K562 (cell line): Measurements from ENCODE around the gene TRMU. TPM values are rescaled to one million over a fixed set of nuclear protein-coding genes. Genes with fewer than 3 reads are reported as not detected.

Experiments
- ATAC-seq: fragments of 200-7000 bp; cut with Tn5 transposase; 3 replicates; pipeline ENCODE4 v1.9.1; 2020; ENCODE audit warnings: moderate library complexity
- BruUV-seq: library from RNA; stranded (reverse); fragments of 400-500 nt; replicated peaks from 2 replicates; lab custom pipeline; 2021; lab: Mats Ljungman, UMichigan
- CTCF ChIA-PET: fragments of 300-600 bp; formaldehyde crosslinking; extraction: SDS; loops from one replicate; lab custom pipeline; 2021; ENCODE audit warnings: low intra/inter-chr PET ratio; lab: Yijun Ruan, JAX
- POLR2A ChIA-PET: fragments of 300-600, 350-650 bp; sonication (Branson Sonifier 250); formaldehyde crosslinking; extraction: SDS; loops from one replicate; lab custom pipeline; 2021; ENCODE audit warnings: antibody characterized with exemption, inconsistent platforms; lab: Yijun Ruan, JAX
- DNase-seq, 4 experiments: peaks; one replicate each; pipeline versions ENCODE4 v3.0.0 to v3.0.0-alpha.2; 2011 to 2018; ENCODE audit warnings: low spot score in 3 of 4, mixed read lengths in 3 of 4; ENCODE audit errors: extremely low read depth in 1 of 4
- FAIRE-seq: peaks from 2 replicates; lab custom pipeline; 2011; peaks lifted over from hg19 to GRCh38; lab: Jason Lieb, UNC
- H2AFZ ChIP-seq: 2 replicates; pipeline ENCODE4 v1.6.0; 2011; ENCODE audit warnings: low read depth, low read length, control low read depth, inconsistent platforms
- H3K27ac ChIP-seq: fragments of 200-600 bp; 3 replicates; pipeline ENCODE4 v1.8.0; 2011; ENCODE audit warnings: low read depth, mild to moderate bottlenecking, control low read depth, inconsistent platforms, low read length, moderate library complexity, mixed read lengths; ENCODE audit errors: extremely low read depth
- H3K27me3 ChIP-seq, 2 experiments: fragments of 300-600 bp in 1 of 2; 2 replicates in 1 of 2; 3 replicates in 1 of 2; pipeline versions ENCODE4 v1.6.0 to v1.8.0; 2011; ENCODE audit warnings: inconsistent platforms in 2 of 2, low read length in 2 of 2, mild to moderate bottlenecking in 1 of 2, mixed read lengths in 1 of 2, moderate library complexity in 1 of 2; ENCODE audit not compliant: control insufficient read depth in 2 of 2, insufficient read depth in 2 of 2
- H3K36me3 ChIP-seq: fragments of 300-600 bp; 3 replicates; pipeline ENCODE4 v1.8.0; 2011; ENCODE audit warnings: mild to moderate bottlenecking, low read length, inconsistent platforms; ENCODE audit not compliant: control insufficient read depth, insufficient read depth
- H3K4me1 ChIP-seq, 2 experiments: fragments of 200-600 bp in 1 of 2; replicated peaks in 1 of 2; 2 replicates in 1 of 2; 3 replicates in 1 of 2; pipeline versions ENCODE4 v1.5.1 to v1.8.0; 2011; ENCODE audit warnings: inconsistent platforms in 2 of 2, low read length in 2 of 2, mild to moderate bottlenecking in 1 of 2, mixed read lengths in 1 of 2, moderate library complexity in 1 of 2; ENCODE audit not compliant: control insufficient read depth in 2 of 2, insufficient read depth in 2 of 2
- H3K4me2 ChIP-seq: 2 replicates; pipeline ENCODE4 v1.6.1; 2011; ENCODE audit warnings: low read length, control low read depth, inconsistent platforms, mixed read lengths; ENCODE audit not compliant: insufficient read depth
- H3K4me3 ChIP-seq: fragments of 200-600 bp; sonication (generic), shearing (Covaris generic); 2 replicates; pipeline ENCODE4 v1.5.1; 2016; ENCODE audit warnings: control low read depth, inconsistent platforms
- H3K79me2 ChIP-seq: fragments of 200-600 bp; 3 replicates; pipeline ENCODE4 v1.8.0; 2011; ENCODE audit warnings: low read length, inconsistent platforms; ENCODE audit not compliant: control insufficient read depth, insufficient read depth
- H3K9ac ChIP-seq, 2 experiments: 2 replicates each; pipeline versions ENCODE4 v1.6.0 to v1.6.1; 2011; ENCODE audit warnings: low read depth in 2 of 2, low read length in 2 of 2, control low read depth in 1 of 2, inconsistent platforms in 1 of 2, mild to moderate bottlenecking in 1 of 2, mixed read lengths in 1 of 2; ENCODE audit not compliant: insufficient read depth in 1 of 2
- H3K9me1 ChIP-seq: one replicate; pipeline ENCODE4 v1.6.0; 2011; ENCODE audit warnings: inconsistent platforms, mild to moderate bottlenecking, low read length, moderate library complexity; ENCODE audit not compliant: control insufficient read depth, insufficient read depth
- H3K9me3 ChIP-seq: replicated peaks from 2 replicates; pipeline ENCODE4 v1.5.1; 2011; ENCODE audit warnings: low read depth, low read length, inconsistent platforms; ENCODE audit not compliant: control insufficient read depth, insufficient read depth
- H4K20me1 ChIP-seq: replicated peaks from 2 replicates; pipeline ENCODE4 v1.6.1; 2011; ENCODE audit warnings: low read length, inconsistent platforms, mixed read lengths; ENCODE audit not compliant: control insufficient read depth, insufficient read depth
- FOXJ2 ChIP-seq: fragments of 200-800 bp; sonication (Bioruptor generic); IDR thresholded peaks from 2 replicates; pipeline ENCODE4 v1.6.1; 2016; ENCODE audit warnings: missing genetic modification characterization, missing compliant biosample characterization
- HCFC1 ChIP-seq: IDR thresholded peaks from 2 replicates; pipeline ENCODE4 v1.6.1; 2012; ENCODE audit warnings: low read depth, low read length, improper control_type of control experiment
- HDAC8 ChIP-seq: fragments of 450-650 bp; IDR thresholded peaks from 2 replicates; pipeline ENCODE4 v1.6.1; 2016; ENCODE audit warnings: mild to moderate bottlenecking, missing genetic modification characterization, moderate library complexity, missing compliant biosample characterization
- NEUROD1 ChIP-seq: fragments of 150-350 bp; IDR thresholded peaks from 2 replicates; pipeline ENCODE4 v1.6.1; 2014; ENCODE audit warnings: borderline replicate concordance, low read length, low read depth; ENCODE audit not compliant: partially characterized antibody
- PHF21A ChIP-seq: fragments of 450-650 bp; IDR thresholded peaks from 2 replicates; pipeline ENCODE4 v1.6.1; 2017; ENCODE audit warnings: low read depth, borderline replicate concordance
- RBM25 ChIP-seq: fragments of 200-400 bp; formaldehyde crosslinking; IDR thresholded peaks from 2 replicates; pipeline ENCODE4 v1.6.1; 2018; ENCODE audit warnings: low read length, low read depth, moderate library complexity; ENCODE audit not compliant: severe bottlenecking
- SAP30 ChIP-seq: fragments of 200-600 bp; sonication (generic); IDR thresholded peaks from 2 replicates; pipeline ENCODE4 v1.6.1; 2012; ENCODE audit warnings: borderline replicate concordance, low read depth, mild to moderate bottlenecking, moderate library complexity, low read length, control low read depth, inconsistent platforms; ENCODE audit not compliant: insufficient read depth, poor library complexity, severe bottlenecking
- SLC30A9 ChIP-seq: fragments of 250-450 bp; sonication (Bioruptor Pico); IDR thresholded peaks from 2 replicates; pipeline ENCODE4 v1.8.0; 2022; ENCODE audit warnings: mild to moderate bottlenecking, moderate library complexity
- ZC3H11A ChIP-seq: IDR thresholded peaks from 2 replicates; pipeline ENCODE4 v1.6.1; 2012; ENCODE audit warnings: low read depth, low read length, improper control_type of control experiment
- ZKSCAN1 ChIP-seq: fragments of 150-350 bp; IDR thresholded peaks from 2 replicates; pipeline ENCODE4 v1.6.1; 2016; ENCODE audit warnings: low read depth, low read length
- ZNF316 ChIP-seq: fragments of 450-650 bp; IDR thresholded peaks from 2 replicates; pipeline ENCODE4 v1.6.1; 2016
- ZNF584 ChIP-seq: fragments of 200-800 bp; sonication (Bioruptor generic); IDR thresholded peaks from 2 replicates; pipeline ENCODE4 v1.6.1; 2016; ENCODE audit warnings: low read depth, mild to moderate bottlenecking, missing genetic modification characterization, missing compliant biosample characterization
- ZSCAN29 ChIP-seq: fragments of 450-650 bp; IDR thresholded peaks from 2 replicates; pipeline ENCODE4 v1.6.1; 2017
- WGBS: fragments of 100-300 bp; shearing (Covaris generic); methylation state at CpG from one replicate; pipeline ENCODE4 v1.1.6; 2016; ENCODE audit warnings: low coverage, mixed read lengths; ENCODE audit not compliant: insufficient coverage; ENCODE audit errors: missing lambda C conversion rate; 5-methylcytosine and 5-hydroxymethylcytosine counted together
- in situ Hi-C: fragments of 300-500 bp; cut with MboI; formaldehyde crosslinking; loops from 4 replicates; pipeline ENCODE4 v1.15.0; 2018; ENCODE audit warnings: inconsistent platforms, mixed read lengths
- intact Hi-C: fragments of 100-400 bp; cut with micrococcal nuclease; formaldehyde crosslinking; loops from 2 replicates; pipeline ENCODE4 v1.14.2; 2022
- polyA plus RNA-seq, 8 experiments: library from polyadenylated mRNA; depleted of rRNA in 4 of 8; stranded (reverse) in 5 of 8; unstranded in 3 of 8; fragments of >200 nt; fragmentation: Nextera tagmentation in 2 of 8; fragmentation: Illumina TruSeq in 1 of 8; extraction: Ambion mirVana in 2 of 8; extraction: Trizol in 1 of 8; gene quantifications; 2 replicates each; pipeline versions ENCODE4 v1.2.1 to v1.2.3, GENCODE V29; 2011 to 2014; ENCODE audit warnings: inconsistent platforms in 1 of 8, missing spikeins in 1 of 8
- total RNA-seq, 7 experiments: library from RNA; depleted of rRNA in 6 of 7; stranded (reverse); fragments of >200 nt in 6 of 7; fragmentation: Illumina TruSeq in 2 of 7; extraction: Trizol in 2 of 7; gene quantifications; 2 replicates each; pipeline versions ENCODE4 v1.2.1 to v1.2.3, GENCODE V29; 2011 to 2021; ENCODE audit warnings: low replicate concordance in 1 of 7
- TF ChIP-seq, protein P1 (sequence below): sonication (generic); formaldehyde crosslinking; IDR thresholded peaks from 2 replicates; pipeline ENCODE4 v1.8.0; 2022; ENCODE audit warnings: missing genetic modification reagents, mild to moderate bottlenecking, borderline replicate concordance
- TF ChIP-seq, protein P2 (sequence below): fragments of 450-650 bp; formaldehyde crosslinking; IDR thresholded peaks from 2 replicates; pipeline ENCODE4 v1.4.0; 2022; ENCODE audit warnings: missing genetic modification characterization

Gene TRMU
- total and polyA plus RNA-seq, 9 of the 15 experiments (the other 6 are each of a cell fraction or from before 2014, with no cell fraction given) = 2.3 to 49.9 (median 35.3) TPM

DNA sequence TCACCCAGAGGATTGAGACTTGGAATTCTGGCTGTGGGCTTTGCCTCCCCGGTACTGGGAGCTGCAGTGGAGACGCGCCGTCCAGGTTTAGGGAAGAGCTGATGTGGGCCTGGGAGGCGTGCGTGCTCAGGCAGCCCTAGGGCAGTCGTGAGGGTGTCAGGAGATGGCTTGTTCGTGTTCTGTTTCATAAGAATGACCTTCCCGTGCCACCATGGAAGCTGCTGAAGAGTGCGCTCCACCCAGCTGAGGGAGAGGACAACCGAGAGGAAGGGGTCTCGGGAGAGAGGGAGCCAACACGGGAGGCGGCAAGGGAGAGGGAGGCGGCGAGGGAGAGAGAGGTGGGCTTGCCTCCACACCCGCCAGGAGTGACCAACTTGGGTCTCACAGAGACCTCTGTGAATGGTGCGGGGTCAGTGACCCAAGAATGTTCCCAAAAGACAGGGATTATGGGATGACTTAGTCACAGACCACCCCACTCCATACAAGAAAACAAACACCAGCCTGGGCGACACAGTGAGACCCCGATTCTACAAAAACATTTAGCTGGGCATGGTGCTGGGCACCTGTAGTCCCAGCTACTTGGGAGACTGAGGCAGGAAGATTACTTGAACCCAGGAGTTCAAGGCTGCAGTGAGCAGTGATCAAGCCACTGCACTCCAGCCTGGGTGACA, 14.7 kb upstream of the TRMU start (continued):
- no peak for TF ChIP-seq SAP30
- TF ChIP-seq ZC3H11A = no peak
- TF ChIP-seq PHF21A = no peak
- TF ChIP-seq, protein P1, sequence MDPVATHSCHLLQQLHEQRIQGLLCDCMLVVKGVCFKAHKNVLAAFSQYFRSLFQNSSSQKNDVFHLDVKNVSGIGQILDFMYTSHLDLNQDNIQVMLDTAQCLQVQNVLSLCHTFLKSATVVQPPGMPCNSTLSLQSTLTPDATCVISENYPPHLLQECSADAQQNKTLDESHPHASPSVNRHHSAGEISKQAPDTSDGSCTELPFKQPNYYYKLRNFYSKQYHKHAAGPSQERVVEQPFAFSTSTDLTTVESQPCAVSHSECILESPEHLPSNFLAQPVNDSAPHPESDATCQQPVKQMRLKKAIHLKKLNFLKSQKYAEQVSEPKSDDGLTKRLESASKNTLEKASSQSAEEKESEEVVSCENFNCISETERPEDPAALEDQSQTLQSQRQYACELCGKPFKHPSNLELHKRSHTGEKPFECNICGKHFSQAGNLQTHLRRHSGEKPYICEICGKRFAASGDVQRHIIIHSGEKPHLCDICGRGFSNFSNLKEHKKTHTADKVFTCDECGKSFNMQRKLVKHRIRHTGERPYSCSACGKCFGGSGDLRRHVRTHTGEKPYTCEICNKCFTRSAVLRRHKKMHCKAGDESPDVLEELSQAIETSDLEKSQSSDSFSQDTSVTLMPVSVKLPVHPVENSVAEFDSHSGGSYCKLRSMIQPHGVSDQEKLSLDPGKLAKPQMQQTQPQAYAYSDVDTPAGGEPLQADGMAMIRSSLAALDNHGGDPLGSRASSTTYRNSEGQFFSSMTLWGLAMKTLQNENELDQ (CRISPR knock-in tag) = no peak
- TF ChIP-seq HCFC1 = no peak
- no peak for TF ChIP-seq SLC30A9 (CRISPR knock-in tag)
- no peak for TF ChIP-seq RBM25
- TF ChIP-seq, all 486 proteins: peak for 0

DNA sequence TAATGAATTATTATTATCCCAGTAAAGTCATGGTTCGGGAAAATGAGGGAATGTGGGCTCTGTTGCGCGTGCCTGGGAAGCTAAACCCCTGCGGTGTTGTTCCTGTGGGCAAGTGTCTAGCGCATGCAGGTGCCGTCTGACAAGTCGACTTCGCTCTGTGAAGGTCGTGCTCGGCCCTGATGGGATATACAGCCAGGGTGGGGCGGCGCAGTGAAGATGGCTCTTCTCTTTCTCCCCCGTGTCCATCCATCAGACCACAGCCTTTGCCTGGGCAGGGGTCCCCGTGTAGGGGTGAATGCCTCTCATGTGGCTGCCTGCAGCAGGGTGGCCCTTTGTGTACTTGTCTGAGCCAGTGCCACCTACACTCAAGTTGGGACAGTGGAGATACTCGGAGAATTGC, 12.8 kb upstream of the TRMU start:
- intact Hi-C loops = no loop called here
- peaks cover 54% of the 10 kb centered on the region; the same call in 2 of the 3 replicates for H3K36me3 ChIP-seq
- no peak overlapping the region for H3K9ac ChIP-seq

More for the DNA sequence above, 12.8 kb upstream of the TRMU start:
- Histone ChIP-seq H3K27me3 (no peaks in the 10 kb centered on the region), H3K79me2 (no peaks in the 10 kb centered on the region), H3K27ac (no peak overlapping the region), H3K4me3 (no peak overlapping the region), H4K20me1 (no peaks in the 10 kb centered on the region), H3K9me1 (no peaks in the 10 kb centered on the region), H3K4me1 (no peaks in the 10 kb centered on the region), H3K9me3 (no peaks in the 10 kb centered on the region), H2AFZ (no peak overlapping the region), H3K4me2 (no peak overlapping the region)
- FAIRE-seq (no peak), ATAC-seq (no peak), DNase-seq (no peak)
- ChIA-PET CTCF (no interaction called here), POLR2A (interaction anchor here (1.0 to 1.4 kb wide), 3 partner anchors 10 to 199 kb away, joined by 3 read pairs; no protein-coding TSS in a partner anchor)
- in situ Hi-C loops = loop anchor here (25.0 kb wide), 1 partner anchor 310 kb away; no protein-coding TSS in a partner anchor
- TF ChIP-seq ZNF584 (CRISPR knock-in tag) (no peak), ZNF316 (no peak), ZSCAN29 (no peak), NEUROD1 (no peak), FOXJ2 (no peak), ZKSCAN1 (no peak), HDAC8 (tag) (no peak)
- TF ChIP-seq, protein P2, sequence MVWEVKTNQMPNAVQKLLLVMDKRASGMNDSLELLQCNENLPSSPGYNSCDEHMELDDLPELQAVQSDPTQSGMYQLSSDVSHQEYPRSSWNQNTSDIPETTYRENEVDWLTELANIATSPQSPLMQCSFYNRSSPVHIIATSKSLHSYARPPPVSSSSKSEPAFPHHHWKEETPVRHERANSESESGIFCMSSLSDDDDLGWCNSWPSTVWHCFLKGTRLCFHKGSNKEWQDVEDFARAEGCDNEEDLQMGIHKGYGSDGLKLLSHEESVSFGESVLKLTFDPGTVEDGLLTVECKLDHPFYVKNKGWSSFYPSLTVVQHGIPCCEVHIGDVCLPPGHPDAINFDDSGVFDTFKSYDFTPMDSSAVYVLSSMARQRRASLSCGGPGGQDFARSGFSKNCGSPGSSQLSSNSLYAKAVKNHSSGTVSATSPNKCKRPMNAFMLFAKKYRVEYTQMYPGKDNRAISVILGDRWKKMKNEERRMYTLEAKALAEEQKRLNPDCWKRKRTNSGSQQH = no peak
- no TSS peak for BruUV-seq
- WGBS = 89% methylated on average over 10 of the region's 15 CpGs
